ENCODE measurements around the gene NACAD.

- TF ChIP-seq, protein P1, sequence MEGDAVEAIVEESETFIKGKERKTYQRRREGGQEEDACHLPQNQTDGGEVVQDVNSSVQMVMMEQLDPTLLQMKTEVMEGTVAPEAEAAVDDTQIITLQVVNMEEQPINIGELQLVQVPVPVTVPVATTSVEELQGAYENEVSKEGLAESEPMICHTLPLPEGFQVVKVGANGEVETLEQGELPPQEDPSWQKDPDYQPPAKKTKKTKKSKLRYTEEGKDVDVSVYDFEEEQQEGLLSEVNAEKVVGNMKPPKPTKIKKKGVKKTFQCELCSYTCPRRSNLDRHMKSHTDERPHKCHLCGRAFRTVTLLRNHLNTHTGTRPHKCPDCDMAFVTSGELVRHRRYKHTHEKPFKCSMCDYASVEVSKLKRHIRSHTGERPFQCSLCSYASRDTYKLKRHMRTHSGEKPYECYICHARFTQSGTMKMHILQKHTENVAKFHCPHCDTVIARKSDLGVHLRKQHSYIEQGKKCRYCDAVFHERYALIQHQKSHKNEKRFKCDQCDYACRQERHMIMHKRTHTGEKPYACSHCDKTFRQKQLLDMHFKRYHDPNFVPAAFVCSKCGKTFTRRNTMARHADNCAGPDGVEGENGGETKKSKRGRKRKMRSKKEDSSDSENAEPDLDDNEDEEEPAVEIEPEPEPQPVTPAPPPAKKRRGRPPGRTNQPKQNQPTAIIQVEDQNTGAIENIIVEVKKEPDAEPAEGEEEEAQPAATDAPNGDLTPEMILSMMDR (IDR thresholded peaks at IDR 0.05; ENCODE audit: poor library complexity, severe bottlenecking), result no peak
- TF ChIP-seq SMC3 (conservative IDR thresholded peaks at IDR 0.05; ENCODE audit: poor library complexity) (no peak), POLR2AphosphoS5 (IDR thresholded peaks at IDR 0.05) (no peak), TAF1 (IDR thresholded peaks at IDR 0.05; ENCODE audit: low read depth) (no peak), RAD21 (conservative IDR thresholded peaks at IDR 0.05) (no peak), EZH2 (IDR thresholded peaks at IDR 0.05; ENCODE audit: borderline replicate concordance, insufficient read depth, low read length, poor library complexity, severe bottlenecking) (no peak), MXI1 (conservative IDR thresholded peaks at IDR 0.05; ENCODE audit: poor library complexity, severe bottlenecking) (no peak)
- TF ChIP-seq, protein P2, sequence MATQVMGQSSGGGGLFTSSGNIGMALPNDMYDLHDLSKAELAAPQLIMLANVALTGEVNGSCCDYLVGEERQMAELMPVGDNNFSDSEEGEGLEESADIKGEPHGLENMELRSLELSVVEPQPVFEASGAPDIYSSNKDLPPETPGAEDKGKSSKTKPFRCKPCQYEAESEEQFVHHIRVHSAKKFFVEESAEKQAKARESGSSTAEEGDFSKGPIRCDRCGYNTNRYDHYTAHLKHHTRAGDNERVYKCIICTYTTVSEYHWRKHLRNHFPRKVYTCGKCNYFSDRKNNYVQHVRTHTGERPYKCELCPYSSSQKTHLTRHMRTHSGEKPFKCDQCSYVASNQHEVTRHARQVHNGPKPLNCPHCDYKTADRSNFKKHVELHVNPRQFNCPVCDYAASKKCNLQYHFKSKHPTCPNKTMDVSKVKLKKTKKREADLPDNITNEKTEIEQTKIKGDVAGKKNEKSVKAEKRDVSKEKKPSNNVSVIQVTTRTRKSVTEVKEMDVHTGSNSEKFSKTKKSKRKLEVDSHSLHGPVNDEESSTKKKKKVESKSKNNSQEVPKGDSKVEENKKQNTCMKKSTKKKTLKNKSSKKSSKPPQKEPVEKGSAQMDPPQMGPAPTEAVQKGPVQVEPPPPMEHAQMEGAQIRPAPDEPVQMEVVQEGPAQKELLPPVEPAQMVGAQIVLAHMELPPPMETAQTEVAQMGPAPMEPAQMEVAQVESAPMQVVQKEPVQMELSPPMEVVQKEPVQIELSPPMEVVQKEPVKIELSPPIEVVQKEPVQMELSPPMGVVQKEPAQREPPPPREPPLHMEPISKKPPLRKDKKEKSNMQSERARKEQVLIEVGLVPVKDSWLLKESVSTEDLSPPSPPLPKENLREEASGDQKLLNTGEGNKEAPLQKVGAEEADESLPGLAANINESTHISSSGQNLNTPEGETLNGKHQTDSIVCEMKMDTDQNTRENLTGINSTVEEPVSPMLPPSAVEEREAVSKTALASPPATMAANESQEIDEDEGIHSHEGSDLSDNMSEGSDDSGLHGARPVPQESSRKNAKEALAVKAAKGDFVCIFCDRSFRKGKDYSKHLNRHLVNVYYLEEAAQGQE (IDR thresholded peaks at IDR 0.05; ENCODE audit: borderline replicate concordance), result no peak
Observed at GRCh38 chr7:45131891-45132290, 43.1 kb upstream of the NACAD start.
